GM19351 (cell line): ENCODE data around the gene FMN2.

Source experiments
- ATAC-seq: cut with Tn5 transposase; IDR thresholded peaks from one replicate; pipeline ENCODE4 v1.9.1; 2021; ENCODE audit warnings: mild to moderate bottlenecking, moderate library complexity; ENCODE audit not compliant: unreplicated experiment

The FMN2 gene

GRCh38 chr1:240192851-240193250, 101.2 kb downstream of the FMN2 start:
- ATAC-seq = no peak

DNA sequence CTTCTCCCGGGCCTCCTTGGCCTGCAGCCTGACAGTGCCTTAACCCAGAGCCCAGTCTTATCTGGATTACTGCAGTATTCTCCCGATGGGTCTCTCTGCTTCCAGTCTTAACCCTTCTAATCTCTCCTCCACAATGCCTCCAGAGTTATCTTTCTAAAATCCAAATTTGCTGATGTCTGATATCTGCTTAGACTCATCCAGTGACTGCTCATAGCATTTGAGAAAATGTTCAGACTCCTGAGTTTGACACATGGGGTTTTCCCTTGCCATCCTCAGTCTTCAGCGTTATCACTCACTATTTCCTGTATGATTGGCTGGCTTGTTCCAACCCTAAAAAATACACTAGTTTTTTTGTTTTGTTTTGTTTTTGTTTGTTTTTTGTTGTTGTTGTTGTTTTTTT, 102.0 kb downstream of the FMN2 start:
- ATAC-seq = no peak

GRCh38 chr1:240194120-240194519, 102.4 kb downstream of the FMN2 start:
- ATAC-seq = no peak

DNA sequence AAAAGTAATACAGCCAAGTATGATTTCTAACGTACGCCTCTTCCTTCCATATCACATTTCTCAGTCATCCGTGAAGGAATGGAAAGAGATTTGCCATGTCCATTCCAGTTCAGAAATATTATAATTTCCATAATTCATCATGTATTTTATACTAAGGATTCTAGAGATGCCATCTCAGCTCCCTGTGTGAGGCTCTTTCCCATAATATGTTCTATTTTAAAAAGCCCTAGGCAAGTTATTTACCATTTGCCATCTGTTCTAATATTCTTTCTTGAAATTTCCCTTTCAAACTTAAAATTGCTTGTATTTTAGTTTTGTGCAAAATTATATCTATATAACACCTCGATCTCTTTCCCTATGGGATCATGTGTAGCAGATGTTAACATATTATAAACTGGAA, 106.7 kb downstream of the FMN2 start:
- ATAC-seq = no peak

GRCh38 chr1:240199758-240200645, 108.3 kb downstream of the FMN2 start:
- no peak for ATAC-seq

DNA sequence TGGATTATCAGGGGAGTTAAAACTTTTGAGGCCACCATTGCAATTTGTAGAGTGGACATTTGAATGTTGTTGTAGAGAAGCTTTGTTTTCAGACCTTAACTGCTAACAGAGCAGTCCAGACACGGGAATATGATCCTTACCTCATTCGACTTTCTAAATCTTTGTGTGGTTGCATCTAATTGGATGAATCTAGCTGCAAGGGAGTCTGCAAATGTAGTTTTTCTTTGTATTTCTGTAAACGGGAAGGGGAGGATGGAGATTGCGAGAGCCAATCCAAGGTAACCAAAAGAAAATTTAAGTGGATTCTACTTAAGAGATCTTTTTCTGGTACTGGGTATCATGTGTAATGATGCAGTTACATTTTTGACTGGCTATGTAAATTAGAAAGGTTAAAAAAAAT, 110.2 kb downstream of the FMN2 start:
- no peak for ATAC-seq

DNA sequence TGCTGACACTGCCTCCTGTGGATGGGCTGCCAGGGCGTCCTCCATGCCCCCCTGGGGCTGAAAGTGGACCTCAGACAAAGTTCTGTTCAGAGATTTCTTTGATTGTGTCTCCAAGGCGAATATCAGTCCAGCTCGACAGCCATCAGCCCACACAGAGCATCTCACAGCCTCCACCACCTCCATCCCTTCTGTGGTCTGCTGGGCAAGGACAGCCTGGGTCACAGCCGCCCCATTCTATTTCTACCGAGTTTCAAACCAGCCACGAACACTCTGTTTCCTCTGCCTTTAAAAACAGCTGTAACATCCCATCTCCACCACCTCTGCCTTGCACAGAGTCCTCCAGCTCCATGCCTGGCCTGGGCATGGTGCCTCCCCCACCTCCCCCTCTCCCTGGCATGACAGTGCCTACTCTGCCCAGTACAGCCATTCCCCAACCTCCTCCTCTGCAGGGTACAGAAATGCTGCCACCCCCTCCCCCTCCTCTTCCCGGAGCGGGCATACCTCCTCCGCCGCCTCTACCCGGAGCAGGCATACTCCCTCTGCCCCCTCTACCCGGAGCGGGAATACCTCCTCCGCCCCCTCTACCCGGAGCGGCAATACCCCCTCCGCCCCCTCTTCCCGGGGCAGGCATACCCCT, 115.5 kb downstream of the FMN2 start:
- ATAC-seq = no peak

GRCh38 chr1:240210026-240210425, 118.3 kb downstream of the FMN2 start:
- ATAC-seq = no peak

GRCh38 chr1:240212556-240212955, 120.9 kb downstream of the FMN2 start:
- ATAC-seq = no peak

DNA sequence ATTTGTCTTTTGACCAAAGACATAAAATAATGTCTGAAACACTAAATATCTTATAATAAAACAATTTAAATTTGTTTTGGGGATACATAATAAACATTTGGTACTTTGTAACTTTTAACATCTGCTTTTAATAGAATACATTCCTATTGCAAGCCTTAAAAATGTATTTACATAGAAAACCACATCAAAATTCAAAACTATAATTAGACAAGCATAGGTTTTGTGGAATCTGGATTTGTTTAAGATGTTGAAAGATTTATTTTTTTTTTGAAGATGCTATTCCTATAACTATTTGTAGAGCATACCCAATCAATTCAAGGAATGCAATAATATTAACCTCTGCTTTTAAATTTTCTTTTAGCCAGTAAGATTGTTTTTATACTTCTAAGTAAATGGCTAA, 125.7 kb downstream of the FMN2 start:
- no peak for ATAC-seq

DNA sequence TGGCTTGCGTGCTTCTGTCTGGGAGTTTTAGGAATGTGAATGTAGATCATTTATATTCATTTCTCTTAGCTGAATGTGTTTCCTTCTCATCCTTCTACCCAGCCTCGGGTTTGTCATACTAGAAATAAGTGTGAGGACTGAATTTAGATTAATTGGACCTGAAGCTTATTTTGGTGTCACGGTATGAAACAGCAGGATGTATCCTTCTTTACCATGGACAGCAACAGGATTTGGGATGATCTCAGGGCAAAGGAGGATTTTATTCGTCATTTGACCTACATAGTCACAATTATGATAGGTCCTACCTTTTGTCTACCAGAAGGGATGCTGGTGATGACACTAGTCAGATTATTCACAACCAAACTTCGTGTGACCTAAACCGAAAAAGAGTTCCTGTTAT, 127.4 kb downstream of the FMN2 start:
- ATAC-seq = no peak

DNA sequence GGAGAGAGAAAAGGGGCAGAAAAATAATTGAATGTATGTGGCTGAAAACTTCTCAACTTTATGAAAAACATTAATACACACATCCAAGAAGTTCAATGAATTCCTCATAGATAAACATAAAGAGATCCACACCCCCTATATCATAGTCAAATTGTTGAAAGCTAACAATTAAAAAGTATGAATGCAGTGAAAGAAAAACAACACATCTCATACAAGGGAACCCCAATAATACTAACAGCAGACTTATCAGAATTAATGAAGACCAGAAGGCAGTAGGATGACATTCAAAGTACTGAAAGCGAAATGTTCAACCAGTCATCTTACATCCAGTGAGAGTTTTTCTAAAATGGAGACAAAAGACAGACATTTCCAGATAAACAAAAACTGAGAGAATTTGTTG, 134.4 kb downstream of the FMN2 start:
- no peak for ATAC-seq

- ATAC-seq = no peak
Measured at GRCh38 chr1:240230816-240231215, 139.1 kb downstream of the FMN2 start.

DNA sequence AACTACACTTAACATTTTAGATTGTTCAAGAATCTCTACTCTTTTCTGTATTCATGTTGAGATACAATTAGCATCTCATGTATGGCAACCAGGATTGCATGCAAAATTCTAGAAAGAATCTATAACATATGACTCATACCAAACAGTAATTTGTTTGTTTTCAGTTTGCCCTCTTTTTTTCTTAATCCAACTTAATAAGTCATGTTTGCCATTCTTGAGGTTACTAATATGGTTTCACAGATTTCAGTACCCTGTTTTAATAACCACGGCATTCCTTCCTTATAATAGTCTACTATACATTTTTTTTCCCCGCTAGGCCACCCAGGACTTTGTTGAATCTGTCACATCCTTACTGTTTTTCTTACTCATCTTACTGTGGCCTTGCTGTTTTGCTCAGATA, 140.8 kb downstream of the FMN2 start:
- no peak for ATAC-seq

GRCh38 chr1:240234485-240235210, 143.0 kb downstream of the FMN2 start:
- no peak for ATAC-seq

- no peak for ATAC-seq
Measured at GRCh38 chr1:240235521-240236288, 144.0 kb downstream of the FMN2 start.

DNA sequence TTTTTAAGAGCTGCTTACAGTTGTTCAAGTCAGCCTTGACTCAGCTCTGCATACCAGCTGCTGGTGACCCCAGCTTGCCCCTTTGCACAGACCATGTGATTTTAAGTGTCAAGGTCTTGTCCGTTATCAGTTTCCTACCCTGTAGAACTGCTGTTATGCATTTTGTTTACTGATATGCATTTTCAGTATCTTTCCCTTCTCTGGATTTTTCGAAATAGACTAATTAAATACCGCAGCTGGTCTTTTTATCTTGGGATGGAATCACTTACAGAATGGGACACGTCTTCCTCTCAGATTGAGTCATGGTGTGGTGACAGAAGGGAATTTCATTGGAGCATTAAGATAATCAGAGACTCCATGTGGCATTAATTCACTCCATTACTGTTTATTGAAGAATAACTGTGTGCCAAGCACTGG, 145.6 kb downstream of the FMN2 start:
- no peak for ATAC-seq

- ATAC-seq = no peak
Measured at GRCh38 chr1:240239309-240239708, 147.6 kb downstream of the FMN2 start.

GRCh38 chr1:240241278-240241677, 149.6 kb downstream of the FMN2 start:
- no peak for ATAC-seq

DNA sequence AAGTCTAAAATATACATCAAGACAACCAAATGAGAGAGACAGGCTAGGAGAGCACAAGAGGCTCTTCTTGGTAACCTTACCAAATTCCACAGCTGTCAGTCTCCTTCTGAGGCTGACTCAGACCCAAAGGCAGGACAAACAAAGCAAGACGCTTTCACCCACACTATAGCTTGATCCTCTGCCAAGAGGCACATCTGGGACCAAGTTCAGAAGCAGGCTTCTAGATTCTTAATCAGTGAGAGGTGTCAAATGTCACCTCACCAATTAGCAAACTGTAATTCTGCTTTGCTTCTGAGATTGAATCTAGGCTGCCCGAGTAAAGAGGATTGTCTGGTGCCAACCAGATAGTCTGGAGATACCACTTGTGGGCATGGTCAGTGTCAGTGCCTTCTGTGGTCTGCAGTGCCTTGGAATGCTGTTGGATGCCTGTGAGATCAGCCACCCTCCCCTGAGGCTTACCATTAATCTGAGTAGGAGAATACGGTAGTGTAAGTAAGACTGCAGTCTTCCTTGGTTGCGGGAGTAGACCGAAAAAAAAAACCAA, 151.0 kb downstream of the FMN2 start:
- no peak for ATAC-seq
